ENCODE results near the gene NUPR2.
"Not testable (repeated sequence)": the region's sequence is repeated elsewhere in the genome, so short reads cannot be mapped to it uniquely, and the experiment has no call there.

The NUPR2 gene, protein sequence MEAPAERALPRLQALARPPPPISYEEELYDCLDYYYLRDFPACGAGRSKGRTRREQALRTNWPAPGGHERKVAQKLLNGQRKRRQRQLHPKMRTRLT

DNA sequence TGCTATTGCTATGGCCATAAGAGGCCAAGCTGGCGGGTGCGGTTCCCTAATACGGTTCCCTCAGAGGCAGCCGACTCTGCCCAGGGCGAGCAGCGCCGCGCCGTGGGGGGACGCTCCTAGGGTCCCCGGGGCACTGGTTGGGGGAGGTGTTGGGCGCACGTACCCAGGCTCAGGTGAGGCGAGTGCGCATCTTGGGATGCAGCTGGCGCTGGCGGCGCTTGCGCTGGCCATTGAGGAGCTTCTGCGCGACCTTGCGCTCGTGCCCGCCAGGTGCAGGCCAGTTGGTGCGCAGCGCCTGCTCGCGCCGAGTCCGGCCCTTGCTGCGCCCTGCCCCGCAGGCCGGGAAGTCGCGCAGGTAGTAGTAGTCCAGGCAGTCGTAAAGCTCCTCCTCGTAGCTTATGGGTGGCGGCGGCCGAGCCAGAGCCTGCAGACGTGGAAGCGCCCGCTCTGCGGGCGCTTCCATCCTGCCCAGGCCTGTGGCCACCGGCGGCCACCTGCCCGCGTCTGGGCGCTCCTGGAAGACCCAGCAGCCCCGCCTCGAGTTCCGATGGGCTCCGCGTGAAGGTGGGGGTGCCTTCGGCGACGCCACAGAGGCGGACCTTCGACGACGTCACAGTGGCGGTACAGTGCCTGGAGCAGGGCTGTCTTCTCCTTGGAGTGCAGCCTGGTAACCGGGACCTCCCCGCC is at the start of gene NUPR2:
TSS of gene NUPR2 (minus strand) at position 566 of the 687 bp plus-strand sequence. CDS start at position 463, 103 bp downstream.
- no peak for DNase-seq (ENCODE audit: low spot score)

DNA sequence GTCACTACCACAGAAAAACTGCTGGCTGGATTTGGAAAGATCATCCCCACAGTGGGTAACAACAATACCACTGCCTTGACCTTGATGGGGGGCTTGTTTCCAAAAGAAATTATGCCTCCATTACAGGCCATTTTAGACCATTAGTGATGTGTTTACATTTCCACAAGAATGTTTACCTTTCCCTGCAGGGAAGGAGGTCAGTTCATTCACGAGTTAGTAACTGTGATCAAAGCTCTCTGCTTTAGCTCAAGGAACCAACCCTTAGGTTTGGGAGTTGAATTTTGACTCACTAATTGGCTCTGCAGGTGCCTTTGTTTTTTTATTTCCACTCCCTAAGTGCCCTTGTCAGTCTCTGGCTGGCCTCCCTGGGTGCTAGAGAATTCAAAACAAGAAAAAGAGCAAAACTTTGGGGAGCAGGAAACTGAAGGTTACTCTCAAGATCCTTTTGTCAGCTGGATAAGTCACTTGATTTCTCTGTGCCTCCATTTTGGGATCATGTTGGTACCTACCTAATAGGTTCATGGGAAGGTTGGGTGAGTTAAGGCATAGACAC is 41.1 kb upstream of the NUPR2 start:
- no peak for DNase-seq (ENCODE audit: low spot score)

DNA sequence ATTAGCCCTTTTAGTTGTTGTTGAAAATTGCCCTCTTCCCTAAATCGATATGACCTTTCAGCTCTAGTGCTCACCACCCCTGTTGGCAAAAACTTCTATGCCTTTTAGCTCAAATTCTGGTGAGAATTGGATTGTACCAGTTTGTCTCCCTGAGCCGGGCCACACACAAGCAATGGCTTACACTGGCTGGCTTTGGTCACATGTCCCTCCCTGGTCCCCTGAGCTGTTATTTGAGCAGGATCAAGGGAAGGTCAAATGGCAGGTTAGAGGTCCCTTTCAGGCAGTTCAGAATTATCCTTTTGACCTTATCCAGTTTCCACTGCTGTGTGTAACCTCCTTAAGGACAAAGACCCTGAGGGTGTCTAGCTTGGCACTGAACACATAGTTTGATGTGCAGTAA is 14.8 kb upstream of the NUPR2 start:
- not testable (repeated sequence) for DNase-seq (ENCODE audit: low spot score)

DNA sequence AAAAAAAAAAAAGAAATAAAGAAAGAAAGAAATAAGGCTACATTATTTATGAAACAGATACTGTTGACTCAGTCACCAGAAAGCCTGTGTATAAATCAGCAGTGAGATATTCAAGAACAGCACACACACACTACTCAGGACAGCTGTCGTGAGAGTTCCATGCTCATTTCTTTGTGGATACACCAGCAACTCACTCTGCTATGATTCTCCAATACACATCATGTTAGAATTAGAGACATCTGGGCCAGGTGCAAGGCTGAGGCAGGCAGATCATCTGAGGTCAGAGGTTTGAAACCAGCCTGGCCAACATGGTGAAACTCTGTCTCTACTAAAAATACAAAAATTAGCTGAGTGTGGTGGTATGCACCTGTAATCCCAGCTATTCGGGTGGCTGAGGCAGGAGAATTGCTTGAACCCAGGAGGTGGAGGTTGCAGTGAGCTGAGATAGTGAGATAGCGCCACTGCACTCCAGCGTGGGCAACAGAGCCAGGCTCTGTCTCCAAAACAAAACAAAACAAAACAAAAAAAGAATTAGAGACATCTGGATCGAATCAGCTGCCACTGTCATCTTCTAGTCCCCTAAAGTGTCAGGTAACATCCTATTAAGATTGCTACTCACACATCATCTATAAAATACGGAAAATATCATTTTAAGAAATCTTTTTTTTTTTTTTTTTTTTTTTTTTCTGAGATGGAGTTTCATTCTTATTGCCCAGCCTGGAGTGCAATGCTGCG is 11.2 kb upstream of the NUPR2 start:
- DNase-seq (ENCODE audit: low spot score) = no peak

DNA sequence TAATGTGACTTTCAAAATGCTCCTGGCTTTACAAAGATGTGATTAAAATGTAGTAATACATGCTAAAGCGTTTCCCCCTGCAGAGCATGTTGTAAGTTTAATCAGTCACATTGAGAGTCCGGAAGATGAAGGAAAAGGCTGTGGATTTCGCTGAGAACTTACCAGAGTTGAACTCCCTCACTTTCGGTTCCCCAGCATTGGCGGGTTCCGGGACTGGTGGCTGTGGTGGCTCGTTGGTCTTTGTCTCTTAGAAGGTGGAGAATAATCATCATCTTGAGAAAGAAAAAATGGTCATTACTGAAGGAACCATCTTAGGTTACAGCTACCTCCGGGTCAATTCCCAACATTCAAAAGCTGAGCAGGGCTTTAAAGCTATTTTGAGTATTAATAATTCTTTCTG is 9.6 kb upstream of the NUPR2 start:
- no peak for DNase-seq (ENCODE audit: low spot score)

DNA sequence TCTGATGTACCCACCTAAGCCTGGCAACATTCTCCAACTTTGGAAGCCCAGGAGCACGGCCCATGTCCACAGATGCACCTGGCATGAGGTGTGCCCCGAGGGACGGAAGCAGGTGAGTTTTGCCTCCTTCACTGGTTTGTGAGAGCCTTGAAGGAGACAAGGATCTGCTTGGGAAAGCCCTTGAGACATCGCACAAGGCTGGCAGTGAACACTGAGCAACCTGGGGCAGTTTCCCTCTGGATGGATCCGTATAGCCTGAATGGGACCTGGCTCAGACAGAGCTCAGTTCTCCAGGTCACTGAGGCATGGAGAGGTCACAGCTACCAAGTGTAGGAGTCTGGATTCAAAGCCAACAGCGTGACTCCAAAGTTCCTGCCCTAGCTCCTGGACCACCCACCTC is 8.8 kb upstream of the NUPR2 start:
- DNase-seq (ENCODE audit: low spot score) = no peak

DNA sequence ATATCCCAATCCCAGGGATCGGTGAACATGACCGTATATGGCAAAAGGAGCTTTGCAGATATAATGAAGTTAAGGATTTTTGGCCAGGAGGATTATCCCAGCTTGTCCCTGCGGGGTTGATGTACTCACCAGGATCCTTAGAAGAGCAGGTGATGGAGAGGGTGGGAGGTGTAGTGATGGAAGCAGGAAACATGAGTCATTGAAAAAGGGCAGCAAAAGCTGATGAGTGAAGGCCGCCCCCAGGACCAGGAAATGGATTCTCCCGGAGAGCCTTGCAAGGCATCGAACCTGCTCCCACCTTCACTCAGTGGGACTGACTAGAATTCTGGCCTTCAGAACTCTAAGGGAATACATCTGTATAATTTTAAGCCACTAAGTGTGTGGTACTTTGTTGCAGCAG is 5.2 kb upstream of the NUPR2 start:
- no peak for DNase-seq (ENCODE audit: low spot score)

DNA sequence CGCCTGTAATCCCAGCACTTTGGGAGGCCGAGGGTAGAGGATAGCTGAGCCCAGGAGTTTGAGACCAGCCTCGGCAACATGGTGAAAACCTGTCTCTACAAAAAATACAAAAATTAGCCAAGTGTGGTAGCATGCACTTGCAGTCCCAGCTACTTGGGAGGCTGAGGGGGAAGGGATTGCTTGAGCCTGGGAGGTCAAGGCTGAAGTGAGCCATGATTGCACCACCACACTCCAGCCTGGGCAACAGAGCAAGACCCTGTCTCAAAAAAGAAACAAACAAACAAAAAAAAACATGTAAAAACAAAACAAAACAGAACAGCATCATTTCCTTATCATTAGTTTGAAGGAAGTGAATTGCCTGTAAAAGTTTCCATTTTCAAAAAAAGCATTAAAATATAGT is 4.0 kb downstream of the NUPR2 start:
- DNase-seq (ENCODE audit: low spot score) = not testable (repeated sequence)

DNA sequence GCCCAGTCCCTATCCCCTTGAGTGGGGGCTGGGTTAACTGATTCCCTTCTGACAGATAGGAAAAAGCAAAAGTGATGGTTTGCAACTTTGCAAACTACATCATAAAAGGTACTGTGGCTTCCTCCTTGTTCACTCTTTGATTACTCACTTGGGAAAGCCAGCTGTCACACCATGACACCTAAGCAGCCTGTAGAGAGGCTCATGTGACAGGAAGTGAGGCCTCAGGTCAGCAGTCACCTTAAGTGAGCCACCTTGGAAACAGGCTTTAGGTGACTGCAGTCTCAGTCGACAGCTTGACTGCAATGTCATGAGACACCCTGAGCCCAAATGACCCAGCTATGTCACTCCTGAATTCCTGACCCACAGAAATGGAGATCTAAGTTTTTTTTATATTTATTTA is 5.6 kb downstream of the NUPR2 start:
- DNase-seq (ENCODE audit: low spot score) = no peak

DNA sequence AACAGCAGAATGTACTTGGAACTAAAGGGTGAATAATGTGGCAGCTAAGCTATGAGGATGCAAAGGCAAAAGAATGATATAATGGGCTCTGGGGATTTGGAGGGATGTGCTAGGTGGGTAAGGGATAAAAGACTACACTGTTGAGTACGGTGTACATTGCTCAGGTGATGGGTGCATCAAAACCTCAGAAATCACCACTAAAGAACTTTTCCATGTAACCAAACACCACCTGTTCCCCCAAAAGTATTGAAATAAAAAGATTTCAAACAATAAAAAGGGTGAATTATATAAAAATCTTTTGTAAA is 8.3 kb downstream of the NUPR2 start:
- DNase-seq (ENCODE audit: low spot score) = no peak

DNA sequence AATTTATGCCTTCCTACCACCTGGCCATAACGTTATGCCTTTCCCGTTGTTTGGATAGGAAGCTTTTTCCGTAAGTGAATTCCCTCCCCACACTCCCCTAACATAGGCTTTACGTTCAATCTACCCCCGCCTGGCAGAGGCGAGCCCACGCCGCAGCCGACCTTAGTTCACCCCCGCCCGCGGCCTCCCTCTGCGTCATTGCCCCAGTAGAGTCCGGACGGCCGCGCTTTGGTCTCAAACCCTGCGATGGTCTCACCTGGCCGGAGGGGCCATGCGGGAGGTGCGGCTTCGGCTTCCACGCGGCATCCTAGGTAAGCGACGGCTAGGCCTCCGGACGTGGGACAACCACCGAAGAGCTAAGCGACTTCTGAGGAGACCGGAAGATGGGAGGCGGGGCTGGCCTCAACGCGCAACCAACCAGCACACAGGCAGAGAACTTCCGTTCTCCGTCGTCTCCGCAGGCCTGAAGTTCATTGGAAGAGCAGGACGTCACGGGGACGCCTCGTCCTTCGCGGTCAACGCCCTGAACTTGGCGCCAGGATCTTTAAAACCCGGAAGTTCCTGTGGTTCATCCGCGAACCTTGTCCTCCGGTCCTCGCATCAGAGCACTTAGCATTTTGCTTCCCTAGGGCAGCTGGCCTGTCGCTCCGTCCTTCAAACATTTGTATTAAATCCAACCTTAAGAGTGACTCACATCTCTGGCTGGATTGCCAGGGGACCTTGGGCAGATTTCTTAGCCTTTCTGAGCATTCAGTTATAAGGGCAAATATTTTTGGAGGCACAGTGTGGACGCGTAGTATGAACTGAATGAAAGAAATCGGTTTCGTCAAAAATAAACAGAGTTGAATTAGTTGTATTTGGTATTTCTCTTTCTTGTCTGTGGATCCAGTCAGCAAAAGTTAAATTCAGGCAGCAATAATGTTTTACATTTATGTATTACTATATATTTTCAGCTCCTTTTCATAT is 9.8 kb downstream of the NUPR2 start, which contains the start of gene CHCHD2:
TSS of gene CHCHD2 (minus strand) at position 369 of the 966 bp plus-strand sequence. CDS start at position 306, 63 bp downstream.
- peak; percentile 100 for DNase-seq (ENCODE audit: low spot score)

DNA sequence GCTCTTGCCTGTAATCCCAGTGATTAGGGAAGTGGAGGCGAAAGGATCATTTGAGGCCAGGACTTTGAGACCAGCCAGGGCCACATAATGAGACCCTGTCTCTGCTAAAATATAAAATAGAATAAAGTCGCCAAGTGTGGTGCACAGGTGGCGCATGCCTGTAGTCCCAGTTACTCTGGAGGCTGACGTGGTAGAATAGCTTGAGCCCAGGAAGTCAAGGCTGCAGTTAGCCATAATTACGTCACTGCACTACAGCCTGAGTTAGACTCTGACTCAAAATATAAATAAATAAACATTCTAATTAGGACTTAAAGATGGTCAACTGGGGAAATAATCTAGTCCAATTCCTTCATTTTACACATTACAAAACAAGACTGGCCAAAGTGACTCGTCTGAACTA is 10.7 kb downstream of the NUPR2 start:
- peak; percentile 74 for DNase-seq (ENCODE audit: low spot score)

DNA sequence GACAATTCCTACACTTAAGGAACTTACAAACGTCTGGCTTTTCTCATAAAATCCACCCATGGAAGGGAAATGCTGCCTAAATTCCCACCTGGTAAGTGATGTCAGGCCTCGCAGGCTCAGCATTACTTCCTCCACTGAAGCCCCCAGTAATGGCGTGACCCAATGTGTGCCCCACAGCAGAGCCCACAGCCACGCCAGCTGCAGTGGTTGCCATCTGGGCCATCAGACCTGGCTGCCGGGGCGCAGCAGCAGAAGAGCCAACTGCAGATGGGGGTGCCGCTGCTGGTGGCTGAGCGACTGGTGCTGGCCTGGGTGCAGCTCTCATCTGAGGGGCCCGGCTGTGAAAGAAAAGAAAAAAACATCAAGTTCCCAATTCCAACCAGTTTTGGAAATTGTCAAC is 12.1 kb downstream of the NUPR2 start:
- DNase-seq (ENCODE audit: low spot score) = not testable (repeated sequence)

DNA sequence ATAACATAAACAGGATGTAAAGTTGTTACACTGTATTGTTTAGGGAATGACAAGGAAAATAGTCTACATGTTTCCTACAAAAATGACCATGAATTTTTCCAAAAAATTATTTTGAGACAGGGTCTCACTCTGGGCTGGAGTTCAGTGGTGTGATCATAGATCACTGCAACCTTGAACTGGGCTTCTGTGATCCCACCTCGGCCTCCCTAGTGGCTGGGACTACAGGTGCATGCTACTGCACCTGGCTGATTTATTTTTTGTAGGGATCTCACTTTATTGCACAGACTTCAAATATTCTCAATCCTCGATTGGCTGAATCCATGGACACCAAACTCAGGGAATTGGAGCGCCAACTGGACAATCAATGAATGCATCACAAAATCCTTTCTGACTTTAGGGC is 16.6 kb downstream of the NUPR2 start:
- no peak for DNase-seq (ENCODE audit: low spot score)

DNA sequence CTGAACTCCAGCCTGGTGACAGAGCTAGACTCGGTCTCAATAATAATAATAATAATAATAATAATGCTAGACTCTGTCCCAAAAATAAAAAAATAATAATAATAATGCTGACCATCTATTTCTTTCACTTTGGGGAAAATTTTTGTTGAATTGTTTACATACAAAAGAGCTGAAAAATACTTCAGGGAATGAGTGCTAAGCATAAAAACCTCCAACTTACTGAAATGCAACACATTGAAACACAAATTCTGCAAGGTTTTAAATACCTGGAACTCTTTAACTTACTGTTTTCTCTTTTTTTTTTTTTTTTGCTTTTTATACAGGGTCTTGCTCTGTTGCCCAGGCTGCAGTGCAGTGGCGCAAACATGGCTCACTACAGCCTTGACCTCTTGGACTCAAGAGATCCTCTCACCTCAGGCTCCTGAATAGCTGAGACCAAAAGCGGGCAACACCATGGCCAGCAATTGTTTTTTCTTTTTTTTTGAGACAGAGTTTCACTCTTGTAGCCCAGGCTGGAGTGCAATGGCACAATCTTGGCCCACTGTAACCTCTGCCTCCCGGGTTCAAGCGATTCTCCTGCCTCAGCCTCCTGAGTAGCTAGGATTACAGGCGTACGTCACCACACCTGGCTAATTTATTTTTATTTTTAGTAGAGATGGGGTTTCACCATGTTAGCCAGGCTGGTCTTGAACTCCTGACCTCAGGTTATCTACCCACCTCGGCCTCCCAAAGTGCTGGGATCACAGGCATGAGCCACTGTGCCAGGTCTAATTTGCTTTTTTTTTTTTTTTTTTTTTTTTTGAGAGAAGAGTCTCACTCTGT is 17.8 kb downstream of the NUPR2 start:
- not testable (repeated sequence) for DNase-seq (ENCODE audit: low spot score)

DNA sequence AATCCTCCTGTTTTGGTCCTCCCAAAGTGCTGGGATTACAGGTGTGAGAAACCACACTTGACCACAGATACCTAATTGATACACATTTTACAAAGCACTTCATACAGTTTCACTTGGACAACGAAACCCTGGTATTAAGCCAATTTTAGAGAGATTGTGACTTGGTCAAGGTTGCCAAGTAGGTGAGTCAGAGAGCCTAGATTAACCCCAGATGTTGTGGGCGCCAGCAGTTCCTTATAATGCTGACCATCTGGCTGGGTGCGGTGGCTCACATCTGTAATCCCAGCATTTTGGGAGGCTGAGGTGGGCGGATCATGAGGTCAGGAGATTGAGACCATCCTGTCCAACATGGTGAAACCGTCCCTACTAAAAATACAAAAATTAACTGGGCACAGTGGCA is 18.5 kb downstream of the NUPR2 start:
- DNase-seq (ENCODE audit: low spot score) = peak; percentile 10

DNA sequence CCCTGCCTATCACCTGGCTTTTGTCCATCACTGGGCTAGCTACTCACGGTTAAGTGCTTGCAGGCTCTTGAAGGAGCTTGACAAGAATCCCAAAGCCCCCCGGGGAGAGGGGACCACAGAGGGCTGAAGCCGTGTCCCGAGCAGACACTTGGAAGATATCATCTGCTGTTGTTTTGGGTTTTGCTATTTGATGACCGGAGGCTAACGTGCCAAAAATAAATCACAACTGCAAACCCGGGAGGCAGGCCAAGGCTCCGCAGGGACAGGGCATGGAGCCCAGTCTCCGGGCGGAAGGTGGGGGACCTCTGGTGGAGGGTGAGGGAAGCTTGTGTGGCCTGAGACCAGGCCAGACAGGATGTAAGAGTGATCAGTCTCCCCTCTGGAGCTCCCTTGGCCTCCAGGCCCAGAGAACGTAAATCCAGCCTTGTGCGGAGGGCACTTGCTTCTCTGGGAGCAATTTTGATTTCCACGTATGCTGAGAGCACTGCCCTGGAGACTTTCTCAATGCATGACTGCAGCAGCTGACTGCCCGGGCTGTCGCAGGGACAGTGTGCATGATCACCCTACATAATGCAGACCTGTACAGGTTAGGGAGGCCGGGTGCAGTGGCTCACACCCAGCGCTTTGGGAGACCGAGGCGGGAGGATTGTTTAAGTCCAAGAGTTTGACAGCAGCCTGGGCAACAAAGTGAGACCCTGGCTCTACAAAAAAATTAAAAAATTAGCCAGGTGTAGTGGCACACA is 23.3 kb downstream of the NUPR2 start, which contains the start of gene PHKG1:
TSS of gene PHKG1 (minus strand) at position 164 of the 743 bp plus-strand sequence. CDS start 4,011 bp downstream, outside the sequence.
- peak; percentile 20 for DNase-seq (ENCODE audit: low spot score)

DNA sequence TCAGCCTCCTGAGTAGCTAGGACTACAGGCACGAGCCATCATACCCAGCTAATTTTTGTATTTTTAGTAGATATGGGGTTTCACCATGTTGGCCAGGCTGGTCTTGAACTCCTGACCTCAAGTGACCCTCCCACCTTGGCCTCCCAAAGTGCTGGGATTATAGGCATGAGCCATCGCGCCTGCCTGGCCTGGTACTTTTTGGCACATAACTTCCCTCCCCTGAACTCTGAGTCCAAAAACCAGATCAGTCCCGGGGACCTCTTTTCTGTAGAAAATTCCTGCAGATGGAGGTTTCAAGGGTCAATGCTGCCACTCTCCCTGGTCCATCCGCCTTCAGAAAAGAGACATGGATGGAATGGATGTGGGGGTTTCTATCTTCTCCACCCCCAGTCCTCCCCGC is 23.8 kb downstream of the NUPR2 start:
- DNase-seq (ENCODE audit: low spot score) = not testable (repeated sequence)

DNA sequence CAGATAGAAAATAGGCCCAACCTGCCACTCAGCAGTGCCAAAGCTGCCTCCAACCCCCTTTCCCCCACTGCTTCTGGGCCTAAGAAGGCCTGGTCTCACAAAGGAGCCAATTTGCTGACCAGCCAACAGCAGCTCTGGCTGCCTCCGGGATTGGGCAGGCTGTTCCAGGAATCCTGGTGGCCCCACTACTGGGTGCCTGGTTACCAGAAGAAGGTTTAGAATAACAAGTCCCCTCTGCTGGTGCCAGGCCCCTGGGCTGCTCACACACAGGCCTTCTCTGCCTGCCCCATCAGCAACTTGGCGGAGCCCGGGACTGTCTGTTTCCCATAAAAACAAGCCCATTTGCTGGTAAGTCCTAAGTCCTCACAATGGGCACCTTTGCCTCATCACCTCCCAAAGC is 24.6 kb downstream of the NUPR2 start:
- DNase-seq (ENCODE audit: low spot score) = no peak

DNA sequence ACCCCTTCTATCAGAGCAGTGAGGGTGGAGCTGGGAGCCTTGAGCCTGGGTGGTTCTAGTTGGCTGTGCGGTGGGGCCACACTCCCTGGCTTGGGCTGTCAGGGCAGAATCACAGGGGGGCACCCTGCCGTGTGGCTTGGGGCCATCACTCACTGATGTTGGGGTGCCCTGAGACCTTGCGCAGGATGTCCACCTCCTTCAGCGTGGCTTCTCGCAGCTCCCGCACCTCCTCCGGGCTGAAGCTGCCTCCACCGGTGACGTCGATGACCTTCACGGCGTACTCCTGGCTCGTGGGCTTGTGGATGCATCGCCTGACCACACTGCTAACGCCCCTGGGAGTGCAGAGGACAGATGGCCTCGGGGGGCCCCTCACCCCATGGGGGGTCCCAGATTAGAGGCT is 28.8 kb downstream of the NUPR2 start:
- DNase-seq (ENCODE audit: low spot score) = no peak
